ENCODE results near the gene SLC44A5.
A peak's percentile ranks its signal among the peaks of the same experiment; 100 is the strongest.
"Not testable (repeated sequence)": the region's sequence is repeated elsewhere in the genome, so short reads cannot be mapped to it uniquely, and the experiment has no call there.

The SLC44A5 gene

DNA sequence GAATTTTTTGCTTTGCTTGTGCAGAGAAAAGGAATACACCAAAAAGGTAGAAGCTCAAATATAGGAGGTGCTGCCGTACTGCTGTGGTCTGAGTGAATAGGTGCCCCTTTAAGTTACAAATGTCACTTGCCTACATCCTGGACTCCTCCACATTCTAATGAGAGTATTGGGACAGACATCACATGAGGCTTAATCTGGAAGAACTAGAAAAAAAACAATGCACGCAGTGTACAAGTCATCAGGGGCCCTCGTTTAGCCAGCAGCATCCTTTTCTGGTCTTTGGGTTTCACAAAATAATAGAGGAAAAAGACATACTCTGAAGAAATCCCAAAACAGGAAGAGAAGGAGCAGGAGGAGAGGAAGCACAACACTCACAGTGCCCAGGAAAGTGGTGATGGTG lies 89.3 kb downstream of the SLC44A5 start:
- DNase-seq: no peak
- no peak for TF ChIP-seq GATA1 (IDR thresholded peaks at IDR 0.05; ENCODE audit: low read depth, low read length)
- no peak for TF ChIP-seq POLR2A (IDR thresholded peaks at IDR 0.05; ENCODE audit: low read length)

- DNase-seq: no peak
Observed at GRCh38 chr1:75520862-75521475, 89.9 kb downstream of the SLC44A5 start.

GRCh38 chr1:75519651-75520427 lies 91.1 kb downstream of the SLC44A5 start:
- TF ChIP-seq POLR2A (IDR thresholded peaks at IDR 0.05; ENCODE audit: low read length) (no peak), GATA1 (IDR thresholded peaks at IDR 0.05; ENCODE audit: low read depth, low read length) (no peak)
- DNase-seq: no peak

More at GRCh38 chr1:75520862-75521475, 89.9 kb downstream of the SLC44A5 start:
- TF ChIP-seq GATA1 (IDR thresholded peaks at IDR 0.05; ENCODE audit: low read depth, low read length) (no peak), POLR2A (IDR thresholded peaks at IDR 0.05; ENCODE audit: low read length) (no peak)

GRCh38 chr1:75518686-75519085 lies 92.2 kb downstream of the SLC44A5 start:
- no peak for TF ChIP-seq POLR2A (IDR thresholded peaks at IDR 0.05; ENCODE audit: low read length)
- TF ChIP-seq GATA1 (IDR thresholded peaks at IDR 0.05; ENCODE audit: low read depth, low read length): no peak

DNA sequence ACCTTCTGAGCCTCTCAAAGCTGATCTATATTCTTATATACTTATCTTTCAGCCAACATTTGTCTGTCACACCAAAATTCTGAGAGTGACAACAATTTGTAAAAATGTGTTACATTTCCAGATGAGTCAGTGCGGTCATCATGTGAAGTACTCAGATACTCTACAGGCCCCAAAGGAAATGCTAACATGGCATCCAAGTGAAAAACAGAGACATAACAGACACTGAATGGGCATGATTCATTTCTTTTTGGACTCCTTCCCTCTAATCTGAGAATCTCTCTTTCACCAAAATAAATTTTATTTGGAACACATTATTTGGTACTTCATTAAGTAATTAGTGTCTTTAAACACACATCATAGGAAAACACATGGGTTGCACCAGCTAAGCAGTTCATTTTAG lies 96.6 kb downstream of the SLC44A5 start:
- TF ChIP-seq POLR2A (IDR thresholded peaks at IDR 0.05; ENCODE audit: low read length) (no peak), GATA1 (IDR thresholded peaks at IDR 0.05; ENCODE audit: low read depth, low read length) (no peak)

More at GRCh38 chr1:75518686-75519085, 92.2 kb downstream of the SLC44A5 start:
- no peak for DNase-seq

DNA sequence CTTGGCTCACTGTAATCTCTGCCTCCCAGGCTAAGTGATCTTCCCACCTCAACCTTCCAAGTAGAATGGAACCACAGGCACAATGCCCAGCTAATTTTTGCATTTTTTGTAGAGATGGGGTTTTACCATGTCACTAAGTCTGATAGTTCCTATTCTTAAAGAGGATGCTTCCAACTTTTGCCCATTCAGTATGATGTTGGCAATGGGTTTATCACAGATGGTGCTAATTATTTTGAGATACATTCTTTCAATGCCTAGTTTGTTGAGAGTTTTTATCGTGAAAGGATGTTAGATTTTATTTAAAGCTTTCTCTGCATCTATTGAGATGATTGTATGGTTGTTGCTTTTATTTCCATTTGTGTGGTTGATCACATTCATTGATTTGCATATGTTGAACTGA lies 103.9 kb downstream of the SLC44A5 start:
- no peak for TF ChIP-seq GATA1 (IDR thresholded peaks at IDR 0.05; ENCODE audit: low read depth, low read length)
- no peak for TF ChIP-seq POLR2A (IDR thresholded peaks at IDR 0.05; ENCODE audit: low read length)
- no peak for DNase-seq

More for the DNA sequence above, 96.6 kb downstream of the SLC44A5 start:
- DNase-seq: no peak

GRCh38 chr1:75503221-75503974 lies 107.5 kb downstream of the SLC44A5 start:
- TF ChIP-seq POLR2A (IDR thresholded peaks at IDR 0.05; ENCODE audit: low read length) (no peak), GATA1 (IDR thresholded peaks at IDR 0.05; ENCODE audit: low read depth, low read length) (no peak)
- DNase-seq: no peak

DNA sequence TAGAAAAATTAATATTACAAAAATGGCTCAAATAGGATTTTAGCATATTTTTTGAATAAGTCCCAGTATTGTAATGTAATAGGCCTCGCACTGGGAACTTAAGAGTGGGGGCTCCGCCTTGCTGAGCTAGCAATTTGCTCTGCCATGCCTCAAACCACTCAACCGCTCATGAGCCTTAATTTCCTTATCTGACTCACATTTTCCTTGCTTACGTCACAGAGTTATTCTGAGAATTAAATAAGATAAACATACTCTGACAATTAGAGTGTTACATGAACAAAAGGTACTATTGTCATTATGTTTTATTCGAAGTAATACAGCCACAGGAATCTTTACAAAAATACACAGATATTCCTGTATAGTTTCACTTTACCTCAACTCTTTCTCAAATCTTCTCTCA lies 108.1 kb downstream of the SLC44A5 start:
- peak in 1 of 2 experiments; percentile 17 for DNase-seq
- no peak for TF ChIP-seq GATA1 (IDR thresholded peaks at IDR 0.05; ENCODE audit: low read depth, low read length)

GRCh38 chr1:75501577-75502295 lies 109.2 kb downstream of the SLC44A5 start:
- peak in 1 of 2 experiments; percentile 5 for DNase-seq
- no peak for TF ChIP-seq POLR2A (IDR thresholded peaks at IDR 0.05; ENCODE audit: low read length)
- no peak for TF ChIP-seq GATA1 (IDR thresholded peaks at IDR 0.05; ENCODE audit: low read depth, low read length)

GRCh38 chr1:75492011-75492410 lies 118.9 kb downstream of the SLC44A5 start:
- DNase-seq: no peak
- TF ChIP-seq POLR2A (IDR thresholded peaks at IDR 0.05; ENCODE audit: low read length): no peak

GRCh38 chr1:75487399-75487798 lies 123.5 kb downstream of the SLC44A5 start:
- no peak for TF ChIP-seq POLR2A (IDR thresholded peaks at IDR 0.05; ENCODE audit: low read length)
- TF ChIP-seq GATA1 (IDR thresholded peaks at IDR 0.05; ENCODE audit: low read depth, low read length): no peak

DNA sequence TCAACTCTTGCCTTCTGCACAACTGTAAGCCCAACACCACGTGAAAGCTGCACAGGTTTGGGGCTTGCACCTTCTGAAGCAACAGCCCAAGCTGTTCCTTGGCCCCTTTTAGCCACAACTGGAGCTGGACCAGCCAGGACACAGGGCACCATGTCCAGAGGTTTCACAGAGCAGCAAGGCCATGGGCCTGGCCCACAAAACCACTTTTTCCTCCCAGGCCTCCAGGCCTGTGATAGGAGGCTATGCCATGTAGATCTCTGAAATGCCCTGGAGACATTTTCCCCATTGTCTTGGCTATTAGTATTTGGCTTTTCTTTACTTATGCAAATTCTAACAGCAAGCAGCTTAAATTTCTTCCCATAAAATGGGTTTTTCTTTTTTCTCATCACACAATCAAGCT lies 126.1 kb downstream of the SLC44A5 start:
- no peak for DNase-seq
- no peak for TF ChIP-seq POLR2A (IDR thresholded peaks at IDR 0.05; ENCODE audit: low read length)
- TF ChIP-seq GATA1 (IDR thresholded peaks at IDR 0.05; ENCODE audit: low read depth, low read length): no peak

More at GRCh38 chr1:75487399-75487798, 123.5 kb downstream of the SLC44A5 start:
- DNase-seq: no peak

DNA sequence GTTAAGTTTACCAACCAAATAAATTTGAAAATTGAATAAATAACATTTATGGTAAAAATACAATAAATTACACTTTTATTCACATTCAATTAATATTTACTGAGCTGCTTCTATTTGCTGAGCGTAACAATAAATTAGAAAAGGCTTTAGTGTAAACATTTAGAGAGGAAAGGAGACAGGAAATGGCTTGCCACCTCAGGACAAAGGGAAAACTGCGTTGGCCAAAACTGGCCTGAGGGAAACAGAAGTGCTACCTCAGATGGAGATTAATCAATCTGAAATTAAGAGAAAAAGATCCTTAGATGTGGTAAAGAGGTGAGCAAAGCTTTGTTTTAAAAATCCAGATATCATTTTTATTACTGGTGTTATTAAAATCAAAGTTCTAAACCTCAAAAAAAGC lies 128.0 kb downstream of the SLC44A5 start:
- TF ChIP-seq POLR2A (IDR thresholded peaks at IDR 0.05; ENCODE audit: low read length): no peak
- TF ChIP-seq GATA1 (IDR thresholded peaks at IDR 0.05; ENCODE audit: low read depth, low read length): no peak
- no peak for DNase-seq

- not testable (repeated sequence) for DNase-seq
Observed at GRCh38 chr1:75476486-75476885, 134.4 kb downstream of the SLC44A5 start.

Measured in erythroblast (primary cell).